GM19240 (cell line): ENCODE results near the gene IRS4.

Experiments used
- DNase-seq: peaks from one replicate; pipeline ENCODE4 v3.0.0; 2011; ENCODE audit warnings: low spot score; ENCODE audit not compliant: insufficient read length

The IRS4 gene

DNA sequence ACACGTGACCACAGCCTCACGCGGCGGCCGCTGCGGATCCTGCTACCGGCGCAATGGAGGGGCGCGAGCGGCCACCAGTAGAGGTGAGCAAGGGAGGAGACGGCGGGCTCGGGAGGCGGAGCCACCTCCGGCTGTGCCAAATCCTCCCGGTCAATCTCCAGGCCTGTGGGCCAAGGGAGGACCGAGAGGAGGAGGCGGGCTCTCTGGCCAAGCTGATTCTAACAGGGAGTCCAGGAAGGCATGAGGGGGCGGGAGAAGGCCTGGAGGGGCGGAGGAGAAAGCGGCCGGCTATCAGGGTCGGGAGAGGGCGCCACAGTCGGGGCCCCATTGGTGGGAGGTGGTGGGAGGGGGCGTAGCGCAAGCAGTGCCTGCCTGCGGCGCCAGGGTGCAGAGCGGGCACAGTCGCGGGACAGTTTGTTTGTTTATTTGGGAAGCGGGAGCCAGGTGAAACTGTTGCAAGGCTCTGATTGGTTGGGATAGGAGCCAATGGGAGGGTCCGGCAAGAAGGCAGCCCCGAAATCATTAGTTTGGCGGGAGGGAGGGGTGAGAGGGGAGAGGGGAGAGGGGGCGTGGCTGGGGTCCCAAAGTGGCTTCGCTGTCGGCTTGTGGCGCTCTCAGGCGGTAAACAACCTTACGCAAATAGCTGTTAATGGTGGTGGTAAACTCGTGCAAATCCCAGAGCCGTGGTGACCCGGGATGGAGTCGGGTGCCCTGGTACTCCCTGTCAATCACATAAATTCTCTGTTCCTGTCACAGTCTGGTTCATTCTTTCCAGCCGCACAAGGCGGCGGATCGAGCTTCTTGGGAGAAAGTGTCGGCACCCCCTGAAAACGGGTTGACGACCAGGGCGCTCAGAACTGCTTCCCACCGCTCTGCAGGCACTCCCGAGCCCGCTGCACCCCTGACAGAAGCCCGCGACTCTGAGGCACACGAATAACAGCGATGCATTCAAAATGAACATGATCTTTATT lies at the start of gene IRS4:
IRS4 (minus strand) TSS at position 55 of the 971 bp plus-strand sequence.
- DNase-seq: no peak

DNA sequence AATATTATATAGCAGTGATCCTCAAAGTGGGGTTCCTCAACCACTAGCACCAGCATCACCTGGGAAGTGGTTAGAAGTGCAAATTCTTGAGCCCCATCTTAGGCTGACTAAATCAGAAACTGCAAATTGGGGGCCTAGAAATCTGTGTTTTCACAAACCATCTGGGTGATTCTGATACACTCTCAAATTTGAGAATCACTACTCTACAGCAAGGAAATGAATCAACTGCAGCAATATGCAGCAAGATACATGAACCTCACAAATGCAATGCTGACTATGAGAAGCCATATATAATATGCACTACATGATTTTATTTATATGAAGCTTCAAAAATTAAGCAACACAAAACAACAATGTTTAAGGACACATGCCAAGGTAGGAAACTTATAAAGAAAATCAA lies 36.2 kb upstream of the IRS4 start:
- DNase-seq: no peak

GRCh38 chrX:108763559-108763958 lies 27.2 kb upstream of the IRS4 start:
- no peak for DNase-seq

GRCh38 chrX:108740299-108740774 lies 4.0 kb upstream of the IRS4 start:
- no peak for DNase-seq

DNA sequence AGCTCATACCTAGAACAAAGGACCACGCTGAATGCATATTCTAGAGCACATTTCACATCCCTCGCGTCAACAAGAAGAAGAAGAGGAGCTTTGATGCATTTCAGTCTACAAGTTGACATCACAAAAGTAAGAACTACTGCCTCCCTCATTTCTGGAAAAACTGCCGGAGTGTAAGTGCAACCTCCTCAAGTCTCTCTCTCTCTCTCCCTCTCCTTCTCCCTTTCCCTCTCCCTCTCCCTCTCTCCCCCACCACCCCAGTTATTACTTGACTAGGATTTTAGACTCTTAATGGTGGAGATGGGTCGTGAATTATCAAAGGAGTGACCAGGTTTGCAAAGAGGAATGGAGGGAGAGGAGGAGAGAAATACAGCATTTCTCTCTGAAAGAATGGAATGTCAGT lies 1.4 kb upstream of the IRS4 start:
- DNase-seq: no peak

GRCh38 chrX:108735679-108736508 lies 469 bp downstream of the IRS4 start:
- DNase-seq: no peak

DNA sequence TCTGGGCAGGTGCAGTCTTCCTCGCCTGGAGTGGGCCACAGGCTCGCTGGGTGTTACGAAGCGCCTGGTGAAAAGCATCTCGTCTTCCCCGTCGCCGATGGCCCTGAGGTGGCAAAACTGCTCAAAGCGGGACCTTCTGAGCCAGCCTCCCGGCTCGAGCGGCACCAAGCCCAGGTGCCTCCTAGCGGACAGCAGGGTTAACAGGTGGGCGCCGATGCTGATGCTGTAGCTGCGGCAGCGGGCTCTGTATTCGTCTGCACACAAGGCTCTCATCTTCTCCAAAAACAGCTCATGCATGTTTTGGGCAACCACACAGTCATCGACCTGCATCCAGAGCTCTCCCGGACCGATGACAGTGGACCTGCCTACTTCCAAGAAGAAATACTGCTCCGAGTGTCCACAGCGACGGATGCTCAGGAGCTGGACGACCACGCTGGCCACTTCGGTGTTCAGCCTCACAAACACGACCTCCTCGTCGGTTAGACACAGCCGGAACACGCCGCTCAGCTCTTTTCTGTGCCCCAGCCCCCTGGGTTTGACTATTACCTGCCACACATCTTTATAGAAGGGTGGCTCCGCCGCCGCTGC lies 1.2 kb downstream of the IRS4 start:
- DNase-seq: no peak

- DNase-seq: no peak
Measured at GRCh38 chrX:108734426-108734825, 1.9 kb downstream of the IRS4 start.

DNA sequence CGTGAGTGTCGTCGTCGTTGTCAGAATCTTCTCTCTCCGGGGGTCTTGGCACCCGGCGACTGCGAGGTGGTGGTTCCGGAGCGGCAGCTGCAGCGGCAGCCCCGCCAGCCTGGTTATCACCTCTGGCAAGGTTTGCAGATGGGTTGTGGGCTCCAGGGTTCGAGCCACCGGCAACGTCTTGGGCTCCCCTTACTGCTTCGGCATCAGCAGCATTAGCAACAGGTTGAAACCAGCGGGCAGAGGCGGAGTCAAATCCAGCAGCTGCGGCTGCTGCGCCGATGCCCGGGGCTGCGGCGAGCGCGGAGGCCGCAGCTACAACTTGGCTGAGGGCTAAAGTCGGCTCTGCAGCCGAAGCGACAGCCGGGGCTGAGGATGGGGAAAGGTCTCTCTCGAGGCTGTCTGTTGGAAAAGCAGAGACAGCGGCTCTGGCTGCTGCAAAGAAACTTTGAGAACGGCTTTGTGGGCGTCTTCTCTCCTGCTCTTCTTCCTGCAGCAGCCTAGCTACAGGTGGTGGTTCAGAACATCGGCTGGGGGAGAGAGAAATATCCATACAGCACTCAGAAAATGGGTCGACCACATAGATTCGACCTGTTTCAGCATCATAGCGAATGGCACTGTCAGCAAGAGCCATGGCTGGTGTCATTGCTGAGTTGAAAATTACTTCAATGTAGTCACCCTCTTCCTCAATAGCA lies 3.6 kb downstream of the IRS4 start:
- DNase-seq: no peak

GRCh38 chrX:108731153-108731552 lies 5.2 kb downstream of the IRS4 start:
- no peak for DNase-seq

GRCh38 chrX:108726748-108727147 lies 9.6 kb downstream of the IRS4 start:
- DNase-seq: no peak

GRCh38 chrX:108722561-108722960 lies 13.8 kb downstream of the IRS4 start:
- no peak for DNase-seq

DNA sequence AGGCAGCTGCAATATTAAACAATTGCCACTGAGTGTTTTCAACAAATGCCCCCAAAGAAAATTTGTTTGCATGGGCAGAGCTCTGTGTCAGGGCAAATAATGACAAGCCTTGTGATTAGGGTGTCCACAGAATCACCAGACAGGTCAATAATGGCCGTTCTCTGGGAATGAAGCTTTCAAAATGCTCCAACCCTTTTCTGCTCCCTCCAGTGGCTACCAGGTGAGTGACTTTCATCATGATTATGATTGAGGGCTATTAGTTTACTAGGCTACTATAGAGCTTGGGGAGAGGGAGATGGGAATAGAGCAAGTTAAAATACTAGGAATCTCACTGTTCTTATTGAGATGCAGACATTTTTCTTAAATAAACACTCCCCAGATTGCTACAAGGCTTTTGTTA lies 23.5 kb downstream of the IRS4 start:
- DNase-seq: no peak

GRCh38 chrX:108704839-108705238 lies 31.5 kb downstream of the IRS4 start:
- DNase-seq: no peak

DNA sequence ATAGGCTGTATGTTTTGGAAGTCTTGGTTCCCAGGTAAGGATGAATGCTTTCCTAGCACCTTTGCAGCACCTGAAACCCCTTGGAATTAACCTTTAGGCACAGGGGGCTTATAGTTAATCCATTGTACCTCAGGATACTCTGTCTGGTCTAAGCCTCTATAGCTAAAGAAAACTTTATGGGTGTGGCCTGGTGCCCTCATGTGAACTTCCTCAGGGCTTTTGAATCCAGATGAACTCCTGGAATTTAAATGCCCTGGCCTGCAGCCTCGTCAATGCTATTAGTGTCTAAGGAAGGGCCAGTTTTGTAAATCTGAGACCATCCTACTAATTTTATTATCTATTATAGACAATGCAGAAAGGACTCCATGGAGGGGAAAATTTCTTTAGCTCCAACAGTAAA lies 33.8 kb downstream of the IRS4 start:
- no peak for DNase-seq

DNA sequence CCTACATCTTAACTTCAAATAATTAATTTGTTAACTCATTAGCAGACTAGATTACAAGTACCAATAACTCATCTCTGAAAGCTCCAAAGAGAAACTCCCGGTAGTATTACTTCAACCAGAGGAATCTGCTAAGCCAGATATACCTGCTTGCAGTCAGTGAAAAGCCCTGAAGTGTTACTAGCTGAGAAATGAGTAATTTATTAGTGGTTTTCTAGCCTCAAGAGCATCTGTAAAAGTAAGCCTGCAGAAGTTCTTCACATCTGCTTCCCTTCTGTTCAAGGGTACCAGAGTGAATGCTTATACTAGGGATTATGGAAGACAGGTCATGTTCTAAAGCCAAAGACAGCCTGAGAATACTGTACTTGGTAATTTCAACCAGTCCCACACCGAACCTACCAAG lies 34.7 kb downstream of the IRS4 start:
- DNase-seq: no peak

DNA sequence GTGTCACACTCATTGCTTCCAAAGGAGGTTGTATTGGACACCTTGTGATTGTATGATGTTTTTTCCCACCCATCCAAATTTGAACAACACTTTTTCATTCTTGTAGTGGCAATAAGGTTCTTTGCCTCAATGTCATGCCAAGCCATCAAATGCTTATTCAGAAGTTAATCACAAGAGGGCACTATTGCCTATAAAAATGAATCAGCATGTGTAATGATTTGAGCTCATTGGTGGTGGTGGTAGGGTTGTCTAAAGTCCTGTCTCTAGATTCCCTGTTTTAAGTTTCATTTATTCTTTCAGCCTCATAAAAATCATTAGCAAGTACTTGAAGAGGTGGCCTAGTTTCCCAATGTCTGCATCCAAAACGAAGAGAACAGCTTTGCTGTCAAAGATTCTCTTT lies 37.0 kb downstream of the IRS4 start:
- no peak for DNase-seq

- no peak for DNase-seq
Measured at GRCh38 chrX:108696690-108697089, 39.7 kb downstream of the IRS4 start.
